Lung (tissue), 12 donors: ENCODE results near the gene MLIP. TPM values are rescaled to one million over a fixed set of nuclear protein-coding genes. Genes with fewer than 3 reads are reported as not detected.

ENCODE experiments used
- ATAC-seq: fragments of 200-7000 bp; cut with Tn5 transposase; one replicate; pipeline ENCODE4 v1.9.1; 2020; ENCODE audit warnings: moderate number of reproducible peaks; ENCODE audit not compliant: insufficient read depth, low FRiP score
- DNase-seq, 3 donors: peaks; one replicate each; pipeline ENCODE4 v3.0.0-alpha.2; 2013 to 2017
- H3K27ac ChIP-seq, 2 donors: one replicate each; pipeline ENCODE4 v1.5.1; 2013; ENCODE audit warnings: mild to moderate bottlenecking in 2 of 2, moderate library complexity in 2 of 2, control low read depth in 1 of 2, inconsistent platforms in 1 of 2, low read depth in 1 of 2, low read length in 1 of 2
- H3K27me3 ChIP-seq, 3 donors: one replicate each; pipeline ENCODE4 v1.5.1; 2013; ENCODE audit warnings: low read length in 2 of 3; ENCODE audit not compliant: control insufficient read depth in 3 of 3, insufficient read depth in 3 of 3
- H3K36me3 ChIP-seq, 4 donors: one replicate each; pipeline ENCODE4 v1.5.1; 2013; ENCODE audit warnings: low read length in 4 of 4, mild to moderate bottlenecking in 1 of 4, moderate library complexity in 1 of 4; ENCODE audit not compliant: control insufficient read depth in 4 of 4, insufficient read depth in 4 of 4
- H3K4me1 ChIP-seq, 5 donors: one replicate each; pipeline ENCODE4 v1.5.1; 2013; ENCODE audit warnings: low read length in 5 of 5, mild to moderate bottlenecking in 2 of 5, moderate library complexity in 1 of 5; ENCODE audit not compliant: control insufficient read depth in 5 of 5, insufficient read depth in 5 of 5
- H3K4me3 ChIP-seq: one replicate; pipeline ENCODE4 v1.5.1; 2013; ENCODE audit warnings: mild to moderate bottlenecking, control low read depth, moderate library complexity
- H3K9ac ChIP-seq, 2 donors: one replicate each; pipeline ENCODE4 v1.5.1; 2013; ENCODE audit warnings: low read length in 2 of 2, control low read depth in 1 of 2; ENCODE audit not compliant: insufficient read depth in 1 of 2
- H3K9me3 ChIP-seq, 4 donors: one replicate each; pipeline ENCODE4 v1.5.1; 2013; ENCODE audit warnings: low read length in 3 of 4, mild to moderate bottlenecking in 1 of 4, moderate library complexity in 1 of 4; ENCODE audit not compliant: control insufficient read depth in 4 of 4, insufficient read depth in 3 of 4
- WGBS, 2 donors: extraction: QIAGEN DNeasy Blood & Tissue Kit; methylation state at CpG; one replicate each; pipeline ENCODE4 v1.1.7; 2013; 5-methylcytosine and 5-hydroxymethylcytosine counted together
- polyA plus RNA-seq, 2 donors: library from polyadenylated mRNA; stranded (reverse); fragments of 200-250 nt; gene quantifications; one replicate each; pipeline ENCODE4 v1.2.1, GENCODE V29; 2013
- total RNA-seq, 2 donors: library from RNA; depleted of rRNA in 1 of 2; stranded (reverse); fragments of >200 nt in 1 of 2; gene quantifications; one replicate each; pipeline ENCODE4 v1.2.1, GENCODE V29; 2014 to 2021
- TF ChIP-seq, protein P1 (sequence below): IDR thresholded peaks from 2 replicates; pipeline ENCODE4 v1.5.1; 2012; ENCODE audit warnings: mild to moderate bottlenecking; ENCODE audit errors: control extremely low read depth, extremely low read depth
- donor health status: control.
- donor health status: control.
- donor health status: Bipolar disorder and iron deficiency.
- donor health status: healthy.
- donor health status: DM: yes; HTN: yes; CAD: no.

The MLIP gene
- total and polyA plus RNA-seq, 4 donors: 0.16 to 1.3 (median 0.35) TPM

- H3K27ac ChIP-seq: no peak overlapping the region
- 88 to 89% methylated on average over 1 of the region's 1 CpG for WGBS, 2 donors
- ATAC-seq (no peak), DNase-seq (no peak)
- H3K36me3 ChIP-seq: no peaks in the 10 kb centered on the region
- H3K27me3 ChIP-seq: no peaks in the 10 kb centered on the region
- no peaks in the 10 kb centered on the region for H3K4me1 ChIP-seq
- TF ChIP-seq, protein P1, sequence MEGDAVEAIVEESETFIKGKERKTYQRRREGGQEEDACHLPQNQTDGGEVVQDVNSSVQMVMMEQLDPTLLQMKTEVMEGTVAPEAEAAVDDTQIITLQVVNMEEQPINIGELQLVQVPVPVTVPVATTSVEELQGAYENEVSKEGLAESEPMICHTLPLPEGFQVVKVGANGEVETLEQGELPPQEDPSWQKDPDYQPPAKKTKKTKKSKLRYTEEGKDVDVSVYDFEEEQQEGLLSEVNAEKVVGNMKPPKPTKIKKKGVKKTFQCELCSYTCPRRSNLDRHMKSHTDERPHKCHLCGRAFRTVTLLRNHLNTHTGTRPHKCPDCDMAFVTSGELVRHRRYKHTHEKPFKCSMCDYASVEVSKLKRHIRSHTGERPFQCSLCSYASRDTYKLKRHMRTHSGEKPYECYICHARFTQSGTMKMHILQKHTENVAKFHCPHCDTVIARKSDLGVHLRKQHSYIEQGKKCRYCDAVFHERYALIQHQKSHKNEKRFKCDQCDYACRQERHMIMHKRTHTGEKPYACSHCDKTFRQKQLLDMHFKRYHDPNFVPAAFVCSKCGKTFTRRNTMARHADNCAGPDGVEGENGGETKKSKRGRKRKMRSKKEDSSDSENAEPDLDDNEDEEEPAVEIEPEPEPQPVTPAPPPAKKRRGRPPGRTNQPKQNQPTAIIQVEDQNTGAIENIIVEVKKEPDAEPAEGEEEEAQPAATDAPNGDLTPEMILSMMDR: no peak
- H3K9me3 ChIP-seq: no peaks in the 10 kb centered on the region
- H3K9ac ChIP-seq: no peak overlapping the region
- H3K4me3 ChIP-seq: no peak overlapping the region
These were observed 199.3 kb downstream of the MLIP start for GRCh38 chr6:54310377-54311152.

- TF ChIP-seq, protein P1: no peak
These were observed 204.4 kb downstream of the MLIP start for GRCh38 chr6:54315656-54316055.

More at GRCh38 chr6:54315656-54316055, 204.4 kb downstream of the MLIP start:
- WGBS, 2 donors: 76 to 89% methylated on average over 4 of the region's 4 CpGs
- H3K9ac ChIP-seq: no peak overlapping the region
- ATAC-seq: no peak
- no peak for DNase-seq
- H3K27ac ChIP-seq: no peak overlapping the region
- no peaks in the 10 kb centered on the region for H3K36me3 ChIP-seq
- H3K9me3 ChIP-seq: no peaks in the 10 kb centered on the region
- no peak overlapping the region for H3K4me3 ChIP-seq
- H3K27me3 ChIP-seq: no peaks in the 10 kb centered on the region
- no peaks in the 10 kb centered on the region for H3K4me1 ChIP-seq

Other genes starting within 250 kb of the MLIP start
- gene TINAG, start 197.0 kb downstream of the MLIP start, total RNA-seq: not detected
- gene TINAG, start 197.0 kb downstream of the MLIP start, polyA plus RNA-seq: not detected